Tibial nerve (tissue), 4 donors: ENCODE measurements around the gene RXFP1. TPM values are rescaled to one million over a fixed set of nuclear protein-coding genes. Genes with fewer than 3 reads are reported as not detected.

Experiments used
- DNase-seq, 2 donors: peaks; one replicate each; pipeline ENCODE4 v3.0.0-alpha.2; 2019; ENCODE audit warnings: low spot score in 2 of 2
- H3K27ac ChIP-seq, 4 donors: fragments of 200-600 bp; sonication (generic) in 3 of 4; one replicate each; pipeline ENCODE4 v1.5.1; 2017 to 2019; ENCODE audit warnings: mild to moderate bottlenecking in 1 of 4
- H3K27me3 ChIP-seq, 2 donors: fragments of 200-600 bp; sonication (generic) in 1 of 2; one replicate each; pipeline versions ENCODE4 v1.5.1 to v1.6.0; 2017 to 2019
- H3K36me3 ChIP-seq, 3 donors: fragments of 200-600 bp; sonication (generic); one replicate each; pipeline ENCODE4 v1.5.1; 2018 to 2019
- H3K4me1 ChIP-seq, 4 donors: fragments of 200-600 bp; sonication (generic) in 3 of 4; one replicate each; pipeline ENCODE4 v1.5.1; 2017 to 2019
- H3K4me3 ChIP-seq, 4 donors: fragments of 200-600 bp; sonication (generic) in 3 of 4; one replicate each; pipeline ENCODE4 v1.5.1; 2017 to 2019; ENCODE audit warnings: mild to moderate bottlenecking in 1 of 4, moderate library complexity in 1 of 4
- H3K9me3 ChIP-seq, 4 donors: fragments of 200-600 bp; sonication (generic) in 3 of 4; one replicate each; pipeline ENCODE4 v1.5.1; 2017 to 2019
- CTCF ChIP-seq, 5 experiments: fragments of 200-600 bp in 3 of 5; fragments of 450-650 bp in 2 of 5; sonication (generic) in 3 of 5; IDR thresholded peaks; one replicate each; pipeline ENCODE4 v1.5.1; 2016 to 2019; ENCODE audit warnings: antibody characterized with exemption in 5 of 5, mild to moderate bottlenecking in 3 of 5, moderate library complexity in 2 of 5
- EP300 ChIP-seq, 2 donors: sonication (generic); formaldehyde crosslinking; IDR thresholded peaks; one replicate each; pipeline ENCODE4 v1.6.1; 2017; ENCODE audit warnings: antibody characterized with exemption in 2 of 2, mild to moderate bottlenecking in 1 of 2
- POLR2A ChIP-seq, 2 donors: fragments of 450-650 bp; IDR thresholded peaks; one replicate each; pipeline ENCODE4 v1.6.1; 2017; ENCODE audit warnings: antibody characterized with exemption in 2 of 2, mild to moderate bottlenecking in 2 of 2, moderate library complexity in 2 of 2
- WGBS, 2 donors: methylation state at CpG; one replicate each; pipeline ENCODE4 v1.1.5; 2018; 5-methylcytosine and 5-hydroxymethylcytosine counted together
- total RNA-seq, 4 donors: library from RNA; depleted of rRNA; stranded (reverse); fragments of >200 nt; gene quantifications; one replicate each; pipeline ENCODE4 v1.1.0, GENCODE V29; 2016

The RXFP1 gene
- total RNA-seq, 4 donors from 2014 or later: not detected

GRCh38 chr4:158590306-158590705 is 68.6 kb downstream of the RXFP1 start:
- H3K4me1 ChIP-seq: no peaks in the 10 kb centered on the region
- TF ChIP-seq POLR2A (IDR thresholded peaks at IDR 0.05): no peak
- no peak for TF ChIP-seq CTCF (IDR thresholded peaks at IDR 0.05)
- no peak for TF ChIP-seq EP300 (IDR thresholded peaks at IDR 0.05)
- no peak overlapping the region for H3K27ac ChIP-seq
- WGBS, 2 donors: 74 to 77% methylated on average over 4 of the region's 4 CpGs
- no peaks in the 10 kb centered on the region for H3K36me3 ChIP-seq
- H3K9me3 ChIP-seq: no peaks in the 10 kb centered on the region
- H3K27me3 ChIP-seq: no peaks in the 10 kb centered on the region
- DNase-seq: no peak
- no peak overlapping the region for H3K4me3 ChIP-seq

GRCh38 chr4:158590824-158591223 is 69.1 kb downstream of the RXFP1 start:
- no peaks in the 10 kb centered on the region for H3K4me1 ChIP-seq
- 87 to 94% methylated on average over 3 of the region's 3 CpGs for WGBS, 2 donors
- no peak overlapping the region for H3K4me3 ChIP-seq
- no peaks in the 10 kb centered on the region for H3K27me3 ChIP-seq
- no peaks in the 10 kb centered on the region for H3K36me3 ChIP-seq
- H3K9me3 ChIP-seq: no peaks in the 10 kb centered on the region
- TF ChIP-seq CTCF (IDR thresholded peaks at IDR 0.05): no peak
- TF ChIP-seq POLR2A (IDR thresholded peaks at IDR 0.05): no peak
- TF ChIP-seq EP300 (IDR thresholded peaks at IDR 0.05): no peak
- no peak overlapping the region for H3K27ac ChIP-seq
- no peak for DNase-seq

GRCh38 chr4:158597879-158598596 is 76.4 kb downstream of the RXFP1 start:
- Histone ChIP-seq H3K36me3 (no peaks in the 10 kb centered on the region), H3K27ac (no peak overlapping the region), H3K9me3 (no peaks in the 10 kb centered on the region), H3K4me1 (no peaks in the 10 kb centered on the region), H3K4me3 (no peak overlapping the region), H3K27me3 (no peaks in the 10 kb centered on the region)
- no peak for DNase-seq
- TF ChIP-seq EP300 (IDR thresholded peaks at IDR 0.05): no peak
- no peak for TF ChIP-seq CTCF (IDR thresholded peaks at IDR 0.05)
- TF ChIP-seq POLR2A (IDR thresholded peaks at IDR 0.05): no peak
- 50 to 52% methylated on average over 5 of the region's 5 CpGs for WGBS, 2 donors

- WGBS, 2 donors: 58 to 62% methylated on average over 4 of the region's 4 CpGs
- H3K36me3 ChIP-seq: no peaks in the 10 kb centered on the region
- H3K4me3 ChIP-seq: no peak overlapping the region
- H3K27ac ChIP-seq: no peak overlapping the region
- no peaks in the 10 kb centered on the region for H3K4me1 ChIP-seq
- H3K27me3 ChIP-seq: no peaks in the 10 kb centered on the region
- H3K9me3 ChIP-seq: no peaks in the 10 kb centered on the region
- no peak for TF ChIP-seq CTCF (IDR thresholded peaks at IDR 0.05)
- no peak for TF ChIP-seq EP300 (IDR thresholded peaks at IDR 0.05)
- TF ChIP-seq POLR2A (IDR thresholded peaks at IDR 0.05): no peak
- DNase-seq: no peak
Observed at GRCh38 chr4:158599150-158599549, 77.5 kb downstream of the RXFP1 start.

GRCh38 chr4:158599765-158600498 is 78.2 kb downstream of the RXFP1 start:
- Histone ChIP-seq H3K4me3 (no peak overlapping the region), H3K27ac (no peak overlapping the region), H3K9me3 (no peaks in the 10 kb centered on the region), H3K36me3 (no peaks in the 10 kb centered on the region), H3K27me3 (no peaks in the 10 kb centered on the region), H3K4me1 (no peaks in the 10 kb centered on the region)
- DNase-seq: no peak
- WGBS, 2 donors: 66 to 75% methylated on average over 3 of the region's 3 CpGs
- TF ChIP-seq CTCF (IDR thresholded peaks at IDR 0.05) (no peak), EP300 (IDR thresholded peaks at IDR 0.05) (no peak), POLR2A (IDR thresholded peaks at IDR 0.05) (no peak)
